K562 (cell line): Measurements from ENCODE around the gene FKBP9. TPM values are rescaled to one million over a fixed set of nuclear protein-coding genes. Genes with fewer than 3 reads are reported as not detected.

Source experiments
- CEBPB ChIP-seq: fragments of 450-650 bp; IDR thresholded peaks from 2 replicates; pipeline ENCODE4 v1.6.1; 2016; ENCODE audit warnings: missing genetic modification characterization, missing compliant biosample characterization
- ESRRA ChIP-seq: fragments of 450-650 bp; IDR thresholded peaks from 2 replicates; pipeline ENCODE4 v1.6.1; 2014; ENCODE audit warnings: low read depth, mild to moderate bottlenecking, moderate library complexity, borderline replicate concordance
- JUNB ChIP-seq: fragments of 450-650 bp; formaldehyde crosslinking; conservative IDR thresholded peaks from 2 replicates; pipeline ENCODE4 v1.4.0; 2020; ENCODE audit warnings: mild to moderate bottlenecking
- MAZ ChIP-seq, 2 experiments: fragments of 450-650 bp in 1 of 2; sonication (generic) in 1 of 2; formaldehyde crosslinking; IDR thresholded peaks in 1 of 2; conservative IDR thresholded peaks in 1 of 2; 2 replicates each; pipeline versions ENCODE4 v1.4.0 to v1.5.0; 2020; ENCODE audit warnings: mild to moderate bottlenecking in 1 of 2, missing genetic modification reagents in 1 of 2
- MBD2 ChIP-seq: sonication (generic); IDR thresholded peaks from 2 replicates; pipeline ENCODE4 v1.6.1; 2016; ENCODE audit warnings: low read depth, borderline replicate concordance
- PHF21A ChIP-seq: fragments of 450-650 bp; IDR thresholded peaks from 2 replicates; pipeline ENCODE4 v1.6.1; 2017; ENCODE audit warnings: low read depth, borderline replicate concordance
- PML ChIP-seq: IDR thresholded peaks from 2 replicates; pipeline ENCODE4 v1.6.1; 2012; ENCODE audit warnings: low read length, inconsistent platforms
- POLR2AphosphoS5 ChIP-seq: IDR thresholded peaks from 2 replicates; pipeline ENCODE4 v1.6.1; 2011; ENCODE audit warnings: mild to moderate bottlenecking, low read depth, low read length, moderate library complexity; ENCODE audit not compliant: control insufficient read depth, insufficient read depth
- RAD21 ChIP-seq, 2 experiments: fragments of 250-450 bp in 1 of 2; fragments of 450-650 bp in 1 of 2; sonication (Bioruptor Pico) in 1 of 2; formaldehyde crosslinking in 1 of 2; IDR thresholded peaks in 1 of 2; conservative IDR thresholded peaks in 1 of 2; 2 replicates each; pipeline versions ENCODE4 v1.4.0 to v1.8.0; 2020 to 2022; ENCODE audit warnings: mild to moderate bottlenecking in 2 of 2, moderate library complexity in 1 of 2
- SREBF2 ChIP-seq: sonication (generic); formaldehyde crosslinking; IDR thresholded peaks from 2 replicates; pipeline ENCODE4 v1.4.0; 2020; ENCODE audit warnings: mild to moderate bottlenecking, missing genetic modification reagents
- SRSF7 ChIP-seq: fragments of 200-400 bp; formaldehyde crosslinking; optimal IDR thresholded peaks from 2 replicates; pipeline ENCODE3; 2017; ENCODE audit warnings: mild to moderate bottlenecking, low read depth, low read length
- TEAD4 ChIP-seq, 2 experiments: sonication (generic) in 1 of 2; formaldehyde crosslinking in 1 of 2; IDR thresholded peaks; 2 replicates each; pipeline versions ENCODE4 v1.6.1 to v1.8.0; 2012 to 2022; ENCODE audit warnings: borderline replicate concordance in 1 of 2, inconsistent platforms in 1 of 2, low read length in 1 of 2, mild to moderate bottlenecking in 1 of 2, missing genetic modification reagents in 1 of 2
- ZFPM2 ChIP-seq: fragments of 250-450 bp; sonication (Bioruptor Pico); IDR thresholded peaks from 2 replicates; pipeline ENCODE4 v1.5.1; 2022; ENCODE audit warnings: mild to moderate bottlenecking
- ZFX ChIP-seq: sonication (generic); formaldehyde crosslinking; IDR thresholded peaks from 2 replicates; pipeline ENCODE4 v1.8.0; 2022; ENCODE audit warnings: mild to moderate bottlenecking, missing genetic modification reagents, moderate library complexity
- ZNF121 ChIP-seq: sonication (generic); formaldehyde crosslinking; conservative IDR thresholded peaks from 2 replicates; pipeline ENCODE4 v1.8.0; 2022; ENCODE audit warnings: missing genetic modification reagents
- ZNF184 ChIP-seq: sonication (generic); formaldehyde crosslinking; IDR thresholded peaks from 2 replicates; pipeline ENCODE4 v1.5.0; 2020; ENCODE audit warnings: missing genetic modification reagents
- ZNF316 ChIP-seq: fragments of 450-650 bp; IDR thresholded peaks from 2 replicates; pipeline ENCODE4 v1.6.1; 2016
- polyA plus RNA-seq, 8 experiments: library from polyadenylated mRNA; depleted of rRNA in 4 of 8; stranded (reverse) in 5 of 8; unstranded in 3 of 8; fragments of >200 nt; fragmentation: Nextera tagmentation in 2 of 8; fragmentation: Illumina TruSeq in 1 of 8; extraction: Ambion mirVana in 2 of 8; extraction: Trizol in 1 of 8; gene quantifications; 2 replicates each; pipeline versions ENCODE4 v1.2.1 to v1.2.3, GENCODE V29; 2011 to 2014; ENCODE audit warnings: inconsistent platforms in 1 of 8, missing spikeins in 1 of 8
- total RNA-seq, 7 experiments: library from RNA; depleted of rRNA in 6 of 7; stranded (reverse); fragments of >200 nt in 6 of 7; fragmentation: Illumina TruSeq in 2 of 7; extraction: Trizol in 2 of 7; gene quantifications; 2 replicates each; pipeline versions ENCODE4 v1.2.1 to v1.2.3, GENCODE V29; 2011 to 2021; ENCODE audit warnings: low replicate concordance in 1 of 7
- TF ChIP-seq, protein P1 (sequence below): fragments of 150-350 bp; conservative IDR thresholded peaks from 2 replicates; pipeline ENCODE4 v1.6.1; 2014; ENCODE audit warnings: low read length
- TF ChIP-seq, protein P2 (sequence below): sonication (generic); formaldehyde crosslinking; IDR thresholded peaks from 2 replicates; pipeline ENCODE4 v1.4.0; 2020; ENCODE audit warnings: mild to moderate bottlenecking, missing genetic modification reagents
- TF ChIP-seq, protein P3 (sequence below): fragments of 450-650 bp; IDR thresholded peaks from 2 replicates; pipeline ENCODE4 v1.6.1; 2018; ENCODE audit not compliant: partially characterized antibody

Gene FKBP9
- total and polyA plus RNA-seq, 9 of the 15 experiments (the other 6 are each of a cell fraction or from before 2014, with no cell fraction given): 5.9 to 23.7 (median 15.8) TPM

DNA sequence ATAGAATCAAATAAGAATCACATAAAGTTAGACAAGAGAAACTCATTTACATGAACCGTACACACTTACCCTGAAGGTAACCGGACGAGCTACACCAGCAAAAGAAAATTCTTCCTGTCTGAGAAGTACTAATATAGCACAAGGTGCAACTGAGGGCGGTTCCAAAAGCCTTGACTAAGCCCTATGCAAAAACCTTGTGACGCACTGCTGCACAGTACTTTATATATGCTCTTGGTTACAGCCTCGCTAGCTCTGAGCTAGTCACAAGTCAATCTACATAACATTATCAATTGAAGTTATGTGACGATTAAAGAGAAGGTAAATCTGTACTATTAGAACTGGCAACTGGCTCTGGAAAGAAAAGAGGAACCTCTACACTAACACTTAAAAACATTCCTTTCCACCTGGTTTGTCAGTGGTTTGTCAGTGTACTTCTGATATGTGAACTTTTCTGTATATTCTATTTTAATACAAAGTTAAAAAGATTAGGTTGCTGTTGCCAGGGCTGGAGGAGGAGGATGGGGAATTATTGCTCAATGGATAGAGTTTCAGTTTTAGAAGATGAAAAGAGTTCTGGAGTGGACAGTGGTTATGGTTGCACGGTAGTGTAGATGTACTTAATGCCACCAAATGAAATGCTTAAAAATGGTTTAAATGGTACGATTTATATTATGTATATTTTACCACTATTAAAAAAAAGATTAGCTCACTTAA lies 83.7 kb downstream of the FKBP9 start (continued):
- TF ChIP-seq, protein P1, sequence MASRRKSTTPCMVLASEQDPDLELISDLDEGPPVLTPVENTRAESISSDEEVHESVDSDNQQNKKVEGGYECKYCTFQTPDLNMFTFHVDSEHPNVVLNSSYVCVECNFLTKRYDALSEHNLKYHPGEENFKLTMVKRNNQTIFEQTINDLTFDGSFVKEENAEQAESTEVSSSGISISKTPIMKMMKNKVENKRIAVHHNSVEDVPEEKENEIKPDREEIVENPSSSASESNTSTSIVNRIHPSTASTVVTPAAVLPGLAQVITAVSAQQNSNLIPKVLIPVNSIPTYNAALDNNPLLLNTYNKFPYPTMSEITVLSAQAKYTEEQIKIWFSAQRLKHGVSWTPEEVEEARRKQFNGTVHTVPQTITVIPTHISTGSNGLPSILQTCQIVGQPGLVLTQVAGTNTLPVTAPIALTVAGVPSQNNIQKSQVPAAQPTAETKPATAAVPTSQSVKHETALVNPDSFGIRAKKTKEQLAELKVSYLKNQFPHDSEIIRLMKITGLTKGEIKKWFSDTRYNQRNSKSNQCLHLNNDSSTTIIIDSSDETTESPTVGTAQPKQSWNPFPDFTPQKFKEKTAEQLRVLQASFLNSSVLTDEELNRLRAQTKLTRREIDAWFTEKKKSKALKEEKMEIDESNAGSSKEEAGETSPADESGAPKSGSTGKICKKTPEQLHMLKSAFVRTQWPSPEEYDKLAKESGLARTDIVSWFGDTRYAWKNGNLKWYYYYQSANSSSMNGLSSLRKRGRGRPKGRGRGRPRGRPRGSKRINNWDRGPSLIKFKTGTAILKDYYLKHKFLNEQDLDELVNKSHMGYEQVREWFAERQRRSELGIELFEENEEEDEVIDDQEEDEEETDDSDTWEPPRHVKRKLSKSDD: no peak
- TF ChIP-seq ZFPM2 (CRISPR knock-in tag) (no peak), SRSF7 (no peak), TEAD4 (IDR thresholded peaks at IDR 0.05; ENCODE audit: low read length) (no peak), TEAD4 (CRISPR knock-in tag; IDR thresholded peaks at IDR 0.05; ENCODE audit: borderline replicate concordance) (no peak), ZFX (no peak), POLR2AphosphoS5 (no peak), ESRRA (no peak), SREBF2 (no peak), MBD2 (no peak), RAD21 (CRISPR knock-in tag; conservative IDR thresholded peaks at IDR 0.05 in 1 of 2, IDR thresholded peaks at IDR 0.05 in 1 of 2) (no peak), JUNB (no peak), ZNF121 (CRISPR knock-in tag) (no peak), MAZ (CRISPR knock-in tag; conservative IDR thresholded peaks at IDR 0.05 in 1 of 2, IDR thresholded peaks at IDR 0.05 in 1 of 2) (no peak), PML (no peak), CEBPB (tag) (peak; percentile 60), ZNF184 (no peak), PHF21A (no peak), ZNF316 (no peak)
- TF ChIP-seq, protein P2, sequence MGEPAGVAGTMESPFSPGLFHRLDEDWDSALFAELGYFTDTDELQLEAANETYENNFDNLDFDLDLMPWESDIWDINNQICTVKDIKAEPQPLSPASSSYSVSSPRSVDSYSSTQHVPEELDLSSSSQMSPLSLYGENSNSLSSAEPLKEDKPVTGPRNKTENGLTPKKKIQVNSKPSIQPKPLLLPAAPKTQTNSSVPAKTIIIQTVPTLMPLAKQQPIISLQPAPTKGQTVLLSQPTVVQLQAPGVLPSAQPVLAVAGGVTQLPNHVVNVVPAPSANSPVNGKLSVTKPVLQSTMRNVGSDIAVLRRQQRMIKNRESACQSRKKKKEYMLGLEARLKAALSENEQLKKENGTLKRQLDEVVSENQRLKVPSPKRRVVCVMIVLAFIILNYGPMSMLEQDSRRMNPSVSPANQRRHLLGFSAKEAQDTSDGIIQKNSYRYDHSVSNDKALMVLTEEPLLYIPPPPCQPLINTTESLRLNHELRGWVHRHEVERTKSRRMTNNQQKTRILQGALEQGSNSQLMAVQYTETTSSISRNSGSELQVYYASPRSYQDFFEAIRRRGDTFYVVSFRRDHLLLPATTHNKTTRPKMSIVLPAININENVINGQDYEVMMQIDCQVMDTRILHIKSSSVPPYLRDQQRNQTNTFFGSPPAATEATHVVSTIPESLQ: peak; percentile 35; the same call in 1 of the 2 replicates
- TF ChIP-seq, protein P3, sequence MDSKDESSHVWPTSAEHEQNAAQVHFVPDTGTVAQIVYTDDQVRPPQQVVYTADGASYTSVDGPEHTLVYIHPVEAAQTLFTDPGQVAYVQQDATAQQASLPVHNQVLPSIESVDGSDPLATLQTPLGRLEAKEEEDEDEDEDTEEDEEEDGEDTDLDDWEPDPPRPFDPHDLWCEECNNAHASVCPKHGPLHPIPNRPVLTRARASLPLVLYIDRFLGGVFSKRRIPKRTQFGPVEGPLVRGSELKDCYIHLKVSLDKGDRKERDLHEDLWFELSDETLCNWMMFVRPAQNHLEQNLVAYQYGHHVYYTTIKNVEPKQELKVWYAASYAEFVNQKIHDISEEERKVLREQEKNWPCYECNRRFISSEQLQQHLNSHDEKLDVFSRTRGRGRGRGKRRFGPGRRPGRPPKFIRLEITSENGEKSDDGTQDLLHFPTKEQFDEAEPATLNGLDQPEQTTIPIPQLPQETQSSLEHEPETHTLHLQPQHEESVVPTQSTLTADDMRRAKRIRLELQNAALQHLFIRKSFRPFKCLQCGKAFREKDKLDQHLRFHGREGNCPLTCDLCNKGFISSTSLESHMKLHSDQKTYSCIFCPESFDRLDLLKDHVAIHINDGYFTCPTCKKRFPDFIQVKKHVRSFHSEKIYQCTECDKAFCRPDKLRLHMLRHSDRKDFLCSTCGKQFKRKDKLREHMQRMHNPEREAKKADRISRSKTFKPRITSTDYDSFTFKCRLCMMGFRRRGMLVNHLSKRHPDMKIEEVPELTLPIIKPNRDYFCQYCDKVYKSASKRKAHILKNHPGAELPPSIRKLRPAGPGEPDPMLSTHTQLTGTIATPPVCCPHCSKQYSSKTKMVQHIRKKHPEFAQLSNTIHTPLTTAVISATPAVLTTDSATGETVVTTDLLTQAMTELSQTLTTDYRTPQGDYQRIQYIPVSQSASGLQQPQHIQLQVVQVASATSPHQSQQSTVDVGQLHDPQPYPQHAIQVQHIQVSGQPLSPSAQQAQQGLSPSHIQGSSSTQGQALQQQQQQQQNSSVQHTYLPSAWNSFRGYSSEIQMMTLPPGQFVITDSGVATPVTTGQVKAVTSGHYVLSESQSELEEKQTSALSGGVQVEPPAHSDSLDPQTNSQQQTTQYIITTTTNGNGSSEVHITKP: no peak
